Muscle of leg (tissue), 16 donors: ENCODE measurements around the gene MEGF11. TPM values are rescaled to one million over a fixed set of nuclear protein-coding genes. Genes with fewer than 3 reads are reported as not detected.

Source experiments
- DNase-seq: peaks from one replicate; pipeline ENCODE4 v3.0.0; 2013
- H3K27ac ChIP-seq: one replicate; pipeline ENCODE4 v1.5.1; 2013; ENCODE audit warnings: mild to moderate bottlenecking, low read length, control low read depth
- H3K27me3 ChIP-seq: one replicate; pipeline ENCODE4 v1.6.1; 2013; ENCODE audit warnings: low read length; ENCODE audit not compliant: control insufficient read depth, insufficient read depth
- H3K36me3 ChIP-seq: one replicate; pipeline ENCODE4 v1.6.1; 2013; ENCODE audit warnings: low read length; ENCODE audit not compliant: control insufficient read depth, insufficient read depth
- H3K4me1 ChIP-seq: one replicate; pipeline ENCODE4 v1.6.1; 2013; ENCODE audit warnings: low read length; ENCODE audit not compliant: control insufficient read depth, insufficient read depth
- H3K4me3 ChIP-seq: one replicate; pipeline ENCODE4 v1.5.1; 2013; ENCODE audit warnings: low read length, control low read depth
- H3K9me3 ChIP-seq: replicated peaks from 2 replicates; pipeline ENCODE4 v1.6.1; 2013; ENCODE audit warnings: low read depth, low read length; ENCODE audit not compliant: control insufficient read depth
- WGBS: methylation state at CpG from one replicate; pipeline ENCODE4 v1.1.5; 2013; ENCODE audit warnings: missing lambda C conversion rate; ENCODE audit not compliant: insufficient coverage; 5-methylcytosine and 5-hydroxymethylcytosine counted together
- long read RNA-seq, 11 donors: transcript quantifications; one replicate each; lab custom pipeline, GENCODE V29; 2026
- polyA plus RNA-seq, 8 donors: library from polyadenylated mRNA; unstranded; fragments of 120-200 nt; gene quantifications; one replicate each; pipeline versions ENCODE4 v1.2.1 to v1.2.3, GENCODE V29; 2013; ENCODE audit warnings: inconsistent platforms in 1 of 8, low replicate concordance in 1 of 8; ENCODE audit not compliant: insufficient read length in 8 of 8, insufficient read depth in 1 of 8
- total RNA-seq: library from RNA; stranded (reverse); fragments of 120-200 nt; gene quantifications from one replicate; pipeline ENCODE4 v1.2.4, GENCODE V29; 2013

Gene MEGF11
- total RNA-seq: 0.35 TPM
- under 1 TPM; 0.13 to 0.68 (median 0.31) TPM for polyA plus RNA-seq
- long read RNA-seq, donor 1: 0 reads
- long read RNA-seq, donor 2: 0 reads
- long read RNA-seq, donor 3: 0 reads
- long read RNA-seq, donor 4: 0 reads
- long read RNA-seq, donor 5: 0 reads
- long read RNA-seq, donor 6: 0 reads
- long read RNA-seq, donor 7: 0 reads
- long read RNA-seq, donor 8: 0 reads
- long read RNA-seq, donor 9: 0 reads
- long read RNA-seq, donor 10: 0 reads
- long read RNA-seq, donor 11: 0 reads

DNA sequence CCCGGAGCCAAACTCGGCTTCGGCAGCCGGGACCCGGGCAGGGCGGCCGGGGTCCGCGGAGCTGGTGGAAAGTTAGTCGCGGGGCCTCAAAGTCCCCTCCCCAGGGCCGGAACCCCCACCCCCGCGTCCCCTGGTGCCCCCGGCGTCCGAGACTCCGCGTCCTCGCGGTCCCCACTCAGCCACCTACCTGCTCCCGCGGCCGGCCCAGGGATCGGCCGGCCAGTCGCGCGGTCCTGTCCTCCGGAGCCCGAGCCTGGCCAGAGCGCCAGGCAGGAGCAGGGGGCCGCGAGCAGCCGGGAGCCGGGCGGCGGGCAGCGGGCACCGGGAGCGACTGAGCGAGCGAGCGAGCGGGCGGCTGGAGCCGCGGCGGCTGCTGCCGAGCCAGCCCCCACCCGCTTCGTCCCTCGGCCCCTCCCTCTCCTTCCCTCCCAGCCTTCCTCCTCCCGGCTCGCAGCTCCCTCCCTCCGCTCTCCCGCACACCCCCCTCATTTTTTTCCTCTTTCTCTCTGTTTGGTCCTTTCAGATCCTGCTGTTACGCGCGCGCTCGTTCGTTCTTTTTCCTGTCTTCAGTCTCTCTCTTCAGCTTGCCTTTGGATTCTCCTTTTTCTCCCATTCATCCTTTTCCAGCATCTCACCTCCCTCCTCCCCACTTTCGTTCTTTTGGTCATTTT, at the start of gene MEGF11:
Gene MEGF11, minus strand, starts transcription at position 333 of the 671 bp plus-strand sequence. CDS start 125,347 bp downstream, outside the sequence.
- H3K4me1 ChIP-seq: peaks cover 22% of the 10 kb centered on the region
- no peak within 1 kb of the TSS for H3K27ac ChIP-seq
- H3K9me3 ChIP-seq: no peaks in the 10 kb centered on the region
- WGBS: under 1% methylated on average over 60 of the region's 64 CpGs
- peak; percentile 72 for DNase-seq
- H3K36me3 ChIP-seq: no peaks in the 10 kb centered on the region
- peak within 1 kb of the TSS; percentile 42 for H3K4me3 ChIP-seq
- peaks cover 81% of the 10 kb centered on the region for H3K27me3 ChIP-seq

DNA sequence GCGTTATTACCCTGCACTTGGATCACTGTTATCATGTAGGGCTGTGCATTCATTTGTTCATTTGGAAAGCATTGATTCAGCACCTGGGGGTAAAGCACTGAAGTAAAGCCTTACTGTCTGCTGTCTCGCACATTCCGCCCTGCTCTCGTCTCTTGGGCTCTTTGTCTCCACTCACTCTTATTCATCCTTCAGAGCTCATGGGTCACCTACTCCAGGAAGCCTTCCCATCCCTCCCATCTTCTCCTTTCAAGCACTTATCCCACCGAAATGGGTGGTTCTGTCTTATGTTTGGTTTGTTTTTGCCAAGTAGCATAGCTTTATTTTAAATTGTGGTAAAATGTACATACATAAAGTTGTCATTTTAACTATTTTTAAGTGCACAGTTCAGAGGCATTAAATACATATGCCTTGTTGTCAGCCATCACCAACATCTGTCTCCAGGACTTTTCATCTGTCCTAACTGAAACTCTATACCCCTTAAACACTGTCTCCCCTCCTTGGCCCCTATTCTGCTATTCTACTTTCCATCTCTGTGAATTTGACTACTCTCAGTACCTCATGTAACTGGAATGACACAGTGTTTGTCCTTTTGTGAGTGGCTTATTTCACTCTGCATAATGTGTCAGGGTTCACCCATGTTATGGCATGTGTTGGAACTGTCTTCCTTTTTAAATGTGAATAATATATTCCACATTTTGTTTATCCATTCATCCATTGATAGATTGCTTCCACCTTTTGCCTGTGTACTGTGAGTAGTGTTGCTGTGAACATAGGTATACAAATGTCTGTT, 49.1 kb upstream of the MEGF11 start:
- no peak overlapping the region for H3K27ac ChIP-seq
- 92% methylated on average over 1 of the region's 5 CpGs for WGBS
- H3K9me3 ChIP-seq: no peaks in the 10 kb centered on the region
- no peak overlapping the region for H3K4me3 ChIP-seq
- H3K27me3 ChIP-seq: no peaks in the 10 kb centered on the region
- no peaks in the 10 kb centered on the region for H3K4me1 ChIP-seq
- no peak for DNase-seq
- peaks cover 18% of the 10 kb centered on the region for H3K36me3 ChIP-seq

- peaks cover 6% of the 10 kb centered on the region for H3K36me3 ChIP-seq
- peak; percentile 87 for DNase-seq
Observed at GRCh38 chr15:66298803-66299251, 45.3 kb upstream of the MEGF11 start.

DNA sequence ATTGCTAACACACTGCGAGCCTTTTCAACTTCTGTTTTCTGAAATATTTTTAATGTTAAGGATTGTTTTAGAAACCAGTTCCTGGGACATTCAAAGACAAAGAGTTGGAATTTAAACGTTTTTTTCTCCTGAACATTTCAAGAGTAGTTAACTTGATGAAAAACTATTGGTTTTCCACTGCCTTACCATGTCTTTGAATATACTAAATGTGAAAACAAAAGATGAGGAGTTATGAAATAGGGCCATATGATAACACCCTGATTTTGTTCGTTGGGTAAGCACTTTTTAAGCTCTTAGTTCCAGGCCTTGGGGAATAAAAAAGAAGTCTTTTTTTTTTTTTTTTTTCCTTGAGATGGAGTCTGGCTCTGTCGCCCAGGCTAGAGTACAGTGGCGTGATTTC, 42.6 kb upstream of the MEGF11 start:
- peaks cover 6% of the 10 kb centered on the region for H3K36me3 ChIP-seq
- no peak for DNase-seq
- WGBS: no CpG with 5 or more reads among the region's 5 CpGs
- H3K4me1 ChIP-seq: peaks cover 19% of the 10 kb centered on the region
- H3K4me3 ChIP-seq: no peak overlapping the region
- H3K27ac ChIP-seq: no peak overlapping the region
- no peaks in the 10 kb centered on the region for H3K9me3 ChIP-seq
- H3K27me3 ChIP-seq: no peaks in the 10 kb centered on the region

More at GRCh38 chr15:66298803-66299251, 45.3 kb upstream of the MEGF11 start:
- H3K9me3 ChIP-seq: no peaks in the 10 kb centered on the region
- WGBS: 54% methylated on average over 4 of the region's 4 CpGs
- peaks cover 11% of the 10 kb centered on the region for H3K4me1 ChIP-seq
- H3K27ac ChIP-seq: no peak overlapping the region
- no peak overlapping the region for H3K4me3 ChIP-seq
- H3K27me3 ChIP-seq: no peaks in the 10 kb centered on the region

GRCh38 chr15:66294932-66295235, 41.3 kb upstream of the MEGF11 start:
- H3K4me3 ChIP-seq: no peak overlapping the region
- no peaks in the 10 kb centered on the region for H3K27me3 ChIP-seq
- WGBS: no CpG with 5 or more reads among the region's 3 CpGs
- peaks cover 19% of the 10 kb centered on the region for H3K4me1 ChIP-seq
- no peak for DNase-seq
- H3K9me3 ChIP-seq: no peaks in the 10 kb centered on the region
- no peak overlapping the region for H3K27ac ChIP-seq
- peaks cover 3% of the 10 kb centered on the region for H3K36me3 ChIP-seq

DNA sequence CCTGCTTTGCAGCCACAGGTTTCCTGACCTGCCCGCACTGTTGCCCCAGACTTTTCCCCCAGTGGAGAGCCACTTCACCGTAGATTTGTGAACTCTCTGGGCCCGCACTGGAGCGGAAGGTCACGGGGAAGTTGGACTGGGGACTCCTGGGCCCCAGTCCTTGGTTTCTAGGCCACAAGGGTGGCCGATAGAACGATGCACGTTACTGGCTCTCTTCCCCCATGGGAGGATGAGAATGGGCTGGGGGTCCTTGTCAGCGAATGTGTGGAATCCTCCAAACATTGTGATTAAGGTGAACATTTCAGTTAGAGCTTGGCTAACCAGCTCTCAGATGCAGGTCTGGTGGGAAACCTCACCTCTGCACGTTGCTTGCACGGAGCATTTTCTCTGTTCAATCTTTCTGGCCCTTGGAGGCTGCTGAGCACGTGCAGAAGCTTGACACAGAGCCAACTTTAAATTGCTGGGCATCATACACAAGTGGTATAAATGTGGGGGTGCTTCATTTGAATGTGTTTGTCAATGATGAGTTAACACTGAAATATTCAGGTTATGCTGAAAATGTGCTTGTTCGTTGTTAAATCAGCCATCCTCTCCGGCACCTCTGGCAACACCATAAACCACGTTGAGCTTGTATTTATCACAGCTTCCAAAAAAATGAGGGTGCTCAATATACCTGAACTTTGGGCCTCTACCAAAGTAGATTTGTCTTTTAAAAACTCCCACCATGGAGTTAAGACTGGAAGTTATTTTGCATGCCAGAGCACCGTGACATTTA, 40.8 kb upstream of the MEGF11 start:
- WGBS: 0% methylated on average over 12 of the region's 16 CpGs
- H3K4me1 ChIP-seq: peaks cover 19% of the 10 kb centered on the region
- peak overlapping the region; percentile 71 for H3K4me3 ChIP-seq
- H3K9me3 ChIP-seq: no peaks in the 10 kb centered on the region
- H3K27me3 ChIP-seq: no peaks in the 10 kb centered on the region
- peak; percentile 53 for DNase-seq
- peak overlapping the region; percentile 92 for H3K27ac ChIP-seq
- peaks cover 3% of the 10 kb centered on the region for H3K36me3 ChIP-seq

DNA sequence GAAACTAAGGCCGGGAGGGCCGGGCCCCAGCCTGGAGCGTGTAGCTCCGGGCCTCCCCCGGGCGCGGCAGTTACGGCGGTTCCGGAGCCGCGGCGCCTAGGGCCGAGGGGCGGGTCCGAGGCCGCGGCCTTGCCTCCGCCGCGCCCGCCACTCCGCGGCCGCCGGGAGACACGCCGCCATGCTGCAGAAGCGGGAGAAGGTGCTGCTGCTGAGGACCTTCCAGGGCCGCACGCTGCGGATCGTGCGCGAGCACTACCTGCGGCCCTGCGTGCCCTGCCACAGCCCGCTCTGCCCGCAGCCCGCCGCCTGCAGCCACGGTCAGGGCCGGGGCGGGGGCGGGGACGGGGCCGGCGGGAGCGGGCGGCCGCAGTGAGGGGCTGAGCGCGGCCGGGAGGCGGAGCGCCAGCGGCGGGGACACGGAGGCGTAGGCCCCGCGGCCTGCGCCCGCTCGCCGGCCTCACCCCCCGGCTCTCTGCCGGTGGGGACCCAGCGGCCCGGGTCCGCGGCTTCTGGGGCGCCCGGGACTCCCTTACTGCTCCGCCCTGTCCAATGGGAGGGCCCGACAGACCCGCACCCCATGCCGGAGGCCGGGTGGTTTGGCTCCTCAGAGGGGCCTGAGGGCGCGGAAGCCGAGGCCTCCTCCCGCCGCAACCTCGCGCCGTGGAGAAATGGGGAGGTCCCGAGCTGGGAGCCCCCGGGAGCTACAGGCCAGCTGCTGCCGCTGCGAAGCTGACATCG, 40.0 kb upstream of the MEGF11 start, which contains the start of gene DIS3L:
Gene DIS3L, plus strand, starts transcription at position 150 of the 738 bp plus-strand sequence. Its CDS starts 29 bp downstream, at position 179.
- peak within 1 kb of the TSS; percentile 74 for H3K4me3 ChIP-seq
- DNase-seq: peak; percentile 79
- no peaks in the 10 kb centered on the region for H3K27me3 ChIP-seq
- peaks cover 26% of the 10 kb centered on the region for H3K4me1 ChIP-seq
- no peaks in the 10 kb centered on the region for H3K9me3 ChIP-seq
- peak within 1 kb of the TSS; percentile 92 for H3K27ac ChIP-seq
- under 1% methylated on average over 92 of the region's 92 CpGs for WGBS
- peaks cover 3% of the 10 kb centered on the region for H3K36me3 ChIP-seq

- Histone ChIP-seq H3K27ac (peak overlapping the region; percentile 89), H3K27me3 (no peaks in the 10 kb centered on the region), H3K36me3 (peaks cover 3% of the 10 kb centered on the region), H3K4me3 (peak overlapping the region; percentile 74), H3K4me1 (peaks cover 28% of the 10 kb centered on the region), H3K9me3 (no peaks in the 10 kb centered on the region)
- no peak for DNase-seq
- 1% methylated on average over 11 of the region's 22 CpGs for WGBS
Observed at GRCh38 chr15:66292571-66293418, 39.2 kb upstream of the MEGF11 start.
